A673 (cell line): ENCODE data around the gene NUP50. TPM values are rescaled to one million over a fixed set of nuclear protein-coding genes. Genes with fewer than 3 reads are reported as not detected.

Experiments used
- BruUV-seq: library from RNA; stranded (reverse); fragments of 400-500 nt; replicated peaks from 2 replicates; lab custom pipeline; 2021; lab: Mats Ljungman, UMichigan
- CTCF ChIA-PET: fragments of 300-600 bp; sonication (Branson Sonifier 250); formaldehyde crosslinking; loops from one replicate; lab custom pipeline; 2022; ENCODE audit warnings: antibody characterized with exemption; lab: Charles Lee
- POLR2A ChIA-PET: fragments of 300-600 bp; sonication (Branson Sonifier 250); formaldehyde crosslinking; loops from one replicate; lab custom pipeline; 2022; ENCODE audit warnings: antibody characterized with exemption; ENCODE audit not compliant: low non-redundant PET; lab: Charles Lee
- DNase-seq: peaks from one replicate; pipeline ENCODE4 v3.0.0-alpha.2; 2015; ENCODE audit warnings: low spot score
- H3K27ac ChIP-seq: fragments of 200-600 bp; sonication (generic); 2 replicates; pipeline ENCODE4 v1.5.1; 2016; ENCODE audit warnings: mixed run types, low read depth, mild to moderate bottlenecking, mixed read lengths, antibody characterized with exemption, low read length; ENCODE audit not compliant: poor library complexity, severe bottlenecking
- H3K27me3 ChIP-seq: fragments of 200-600 bp; sonication (generic); replicated peaks from 2 replicates; pipeline ENCODE4 v1.6.1; 2017; ENCODE audit warnings: mixed run types, low read depth, mild to moderate bottlenecking, mixed read lengths, antibody characterized with exemption, low read length; ENCODE audit not compliant: insufficient read depth, poor library complexity
- H3K36me3 ChIP-seq: fragments of 200-600 bp; sonication (generic); 2 replicates; pipeline ENCODE4 v1.6.1; 2016; ENCODE audit warnings: mixed run types, mild to moderate bottlenecking, mixed read lengths, antibody characterized with exemption, low read length; ENCODE audit not compliant: insufficient read depth, poor library complexity, severe bottlenecking
- H3K4me1 ChIP-seq: fragments of 200-600 bp; sonication (generic); 2 replicates; pipeline ENCODE4 v1.6.1; 2017; ENCODE audit warnings: mixed run types, mild to moderate bottlenecking, mixed read lengths, antibody characterized with exemption, low read length; ENCODE audit not compliant: insufficient read depth, poor library complexity, severe bottlenecking
- H3K4me3 ChIP-seq: fragments of 200-600 bp; sonication (generic); 2 replicates; pipeline ENCODE4 v1.5.1; 2016; ENCODE audit warnings: low read depth, mixed run types, mild to moderate bottlenecking, mixed read lengths, low read length; ENCODE audit not compliant: poor library complexity, severe bottlenecking
- H3K9me3 ChIP-seq: fragments of 200-600 bp; sonication (generic); 2 replicates; pipeline ENCODE4 v1.6.1; 2016; ENCODE audit warnings: mixed run types, low read depth, mild to moderate bottlenecking, mixed read lengths, antibody characterized with exemption, low read length; ENCODE audit not compliant: poor library complexity, severe bottlenecking
- EZH2 ChIP-seq: fragments of 200-600 bp; sonication (generic); IDR thresholded peaks from 2 replicates; pipeline ENCODE4 v1.6.1; 2017; ENCODE audit warnings: borderline replicate concordance, low read depth, mild to moderate bottlenecking, mixed read lengths, antibody characterized with exemption, low read length; ENCODE audit not compliant: poor library complexity, severe bottlenecking
- intact Hi-C: fragments of 100-400 bp; cut with micrococcal nuclease; formaldehyde crosslinking; loops from one replicate; pipeline ENCODE4 v1.10.0; 2022; ENCODE audit not compliant: unreplicated experiment
- total RNA-seq: library from RNA; stranded (reverse); gene quantifications from 2 replicates; pipeline ENCODE4 v1.2.3, GENCODE V29; 2021
- TF ChIP-seq, protein P1 (sequence below): fragments of 300-800, 200-600 bp; sonication (generic); conservative IDR thresholded peaks from 2 replicates; pipeline ENCODE4 v1.5.1; 2017; ENCODE audit warnings: low read depth, mild to moderate bottlenecking, antibody characterized with exemption, low read length, moderate library complexity, mixed read lengths

The NUP50 gene
- total RNA-seq, 1 experiment from 2014 or later = 124 TPM

DNA sequence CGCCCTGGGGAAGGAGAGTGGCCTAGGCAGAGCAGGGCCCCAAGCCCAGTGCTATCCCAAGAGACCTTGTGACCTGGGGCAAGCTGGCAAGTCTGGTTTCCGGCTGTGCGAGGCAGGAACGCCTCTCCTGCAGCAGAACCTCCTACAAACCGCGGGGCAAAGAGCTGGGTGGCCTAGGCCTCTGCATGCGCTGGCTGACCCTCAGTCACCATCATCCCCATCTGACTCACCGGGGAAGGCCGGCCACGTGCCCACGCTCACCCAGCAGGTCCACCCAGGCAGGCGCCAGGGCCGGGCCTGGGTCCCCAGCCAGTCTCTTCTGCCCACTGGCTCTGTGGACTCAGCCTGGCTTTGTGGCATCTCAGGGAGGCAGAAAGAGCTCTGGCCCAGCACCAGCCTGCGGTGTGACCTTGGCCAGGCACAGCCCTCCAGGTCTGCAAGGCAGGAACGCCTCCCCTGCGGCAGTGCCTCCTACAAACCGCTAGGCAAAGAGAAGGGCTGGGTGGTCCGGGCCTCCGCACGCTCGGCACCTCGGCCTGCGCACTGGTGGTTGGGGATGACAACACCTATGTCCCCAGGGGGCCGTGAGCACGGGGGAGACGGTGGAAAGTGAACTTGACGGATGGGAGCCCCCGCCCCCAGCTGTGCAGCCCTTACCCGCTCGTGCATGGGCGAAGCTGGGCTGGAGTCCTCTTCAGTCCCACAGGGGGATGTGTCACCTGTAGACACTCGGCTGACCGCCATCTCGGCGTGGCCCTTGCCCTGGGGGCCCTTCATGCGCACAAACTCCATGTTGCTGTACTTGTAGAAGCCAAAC is 38.8 kb downstream of the NUP50 start:
- DNase-seq = no peak
- H3K27ac ChIP-seq = no peak overlapping the region

DNA sequence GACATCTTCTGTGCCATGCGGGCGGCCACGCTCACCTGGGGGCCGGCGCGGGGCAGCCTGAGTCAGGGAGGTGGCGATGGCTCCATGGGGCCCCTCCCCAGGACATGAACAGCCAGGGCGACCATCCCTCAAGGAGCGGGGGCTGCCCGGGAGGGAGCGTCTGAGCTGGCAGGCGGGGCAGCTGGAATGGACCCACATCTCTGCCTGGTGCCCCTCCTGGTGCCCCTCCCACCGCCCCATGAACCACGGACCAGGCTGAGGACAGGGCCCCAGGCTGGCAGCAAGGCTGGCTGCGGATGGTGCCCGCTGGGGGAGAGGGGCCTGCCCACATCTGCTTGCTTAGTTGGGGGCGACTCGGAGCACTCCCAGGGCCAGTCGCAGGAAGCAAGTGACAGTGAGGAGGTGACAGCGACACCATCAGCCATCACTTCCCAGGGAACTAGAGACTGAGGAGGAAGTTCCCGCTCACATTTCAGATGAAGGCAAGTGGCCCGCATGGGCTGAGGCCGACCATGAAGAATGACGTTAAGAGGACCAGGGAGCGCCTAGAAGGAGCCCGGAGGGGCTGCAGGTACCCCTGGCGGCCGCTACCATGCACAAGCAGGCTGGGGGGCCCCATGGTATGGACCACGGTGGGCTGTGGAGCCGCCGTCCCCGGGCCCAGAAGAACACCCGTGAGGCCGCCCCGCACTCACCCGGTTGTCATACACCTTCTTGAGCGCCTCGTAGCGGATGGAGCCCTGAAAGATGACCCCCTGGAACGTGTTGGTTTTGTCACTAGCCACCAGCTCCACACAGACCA is 39.6 kb downstream of the NUP50 start:
- Histone ChIP-seq H3K9me3 (no peaks in the 10 kb centered on the region), H3K27ac (no peak overlapping the region), H3K4me3 (no peak overlapping the region), H3K27me3 (no peaks in the 10 kb centered on the region), H3K36me3 (peaks cover 5% of the 10 kb centered on the region), H3K4me1 (peaks cover 8% of the 10 kb centered on the region)
- BruUV-seq = no TSS peak
- intact Hi-C loops = no loop called here
- TF ChIP-seq, protein P1, sequence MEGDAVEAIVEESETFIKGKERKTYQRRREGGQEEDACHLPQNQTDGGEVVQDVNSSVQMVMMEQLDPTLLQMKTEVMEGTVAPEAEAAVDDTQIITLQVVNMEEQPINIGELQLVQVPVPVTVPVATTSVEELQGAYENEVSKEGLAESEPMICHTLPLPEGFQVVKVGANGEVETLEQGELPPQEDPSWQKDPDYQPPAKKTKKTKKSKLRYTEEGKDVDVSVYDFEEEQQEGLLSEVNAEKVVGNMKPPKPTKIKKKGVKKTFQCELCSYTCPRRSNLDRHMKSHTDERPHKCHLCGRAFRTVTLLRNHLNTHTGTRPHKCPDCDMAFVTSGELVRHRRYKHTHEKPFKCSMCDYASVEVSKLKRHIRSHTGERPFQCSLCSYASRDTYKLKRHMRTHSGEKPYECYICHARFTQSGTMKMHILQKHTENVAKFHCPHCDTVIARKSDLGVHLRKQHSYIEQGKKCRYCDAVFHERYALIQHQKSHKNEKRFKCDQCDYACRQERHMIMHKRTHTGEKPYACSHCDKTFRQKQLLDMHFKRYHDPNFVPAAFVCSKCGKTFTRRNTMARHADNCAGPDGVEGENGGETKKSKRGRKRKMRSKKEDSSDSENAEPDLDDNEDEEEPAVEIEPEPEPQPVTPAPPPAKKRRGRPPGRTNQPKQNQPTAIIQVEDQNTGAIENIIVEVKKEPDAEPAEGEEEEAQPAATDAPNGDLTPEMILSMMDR = no peak
- no peak for TF ChIP-seq EZH2
- ChIA-PET CTCF (no interaction called here), POLR2A (no interaction called here)
- no peak for DNase-seq

More for the DNA sequence above, 38.8 kb downstream of the NUP50 start:
- Histone ChIP-seq H3K9me3 (no peaks in the 10 kb centered on the region), H3K27me3 (no peaks in the 10 kb centered on the region), H3K4me1 (peaks cover 8% of the 10 kb centered on the region), H3K36me3 (peaks cover 5% of the 10 kb centered on the region), H3K4me3 (no peak overlapping the region)
- POLR2A ChIA-PET = no interaction called here
- intact Hi-C loops = no loop called here
- CTCF ChIA-PET = no interaction called here
- TF ChIP-seq EZH2 = no peak
- TF ChIP-seq, protein P1 = no peak
- BruUV-seq = no TSS peak

DNA sequence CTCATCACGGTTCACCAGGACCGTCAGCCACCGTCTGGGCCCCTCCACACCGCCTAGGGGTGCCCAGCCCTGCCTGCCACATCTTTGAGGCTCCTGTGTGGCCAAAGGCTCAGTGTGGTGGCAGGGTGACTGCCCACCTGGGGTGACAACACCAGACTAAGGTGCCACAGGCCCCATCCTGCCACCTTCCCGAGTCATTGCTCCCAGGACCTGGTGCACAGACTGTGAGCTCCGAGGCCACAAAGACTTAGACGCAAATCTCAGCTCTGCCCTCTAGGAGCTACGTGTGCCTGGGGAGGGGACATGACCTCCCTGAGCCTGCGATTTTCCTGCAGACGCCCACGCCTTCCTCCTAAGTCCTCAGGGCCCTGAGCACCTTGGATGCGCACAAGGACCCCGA is 40.5 kb downstream of the NUP50 start:
- BruUV-seq = no TSS peak
- no peak for DNase-seq
- H3K4me3 ChIP-seq = no peak overlapping the region
- intact Hi-C loops = no loop called here
- TF ChIP-seq EZH2 = no peak
- TF ChIP-seq, protein P1 = no peak
- H3K9me3 ChIP-seq = no peaks in the 10 kb centered on the region
- ChIA-PET POLR2A (no interaction called here), CTCF (no interaction called here)
- no peak overlapping the region for H3K27ac ChIP-seq
- no peaks in the 10 kb centered on the region for H3K27me3 ChIP-seq
- H3K36me3 ChIP-seq = peaks cover 5% of the 10 kb centered on the region
- peaks cover 2% of the 10 kb centered on the region for H3K4me1 ChIP-seq
